GM23338 (cell line): ENCODE data around the gene KCNQ5. TPM values are rescaled to one million over a fixed set of nuclear protein-coding genes. Genes with fewer than 3 reads are reported as not detected.

Experiments used
- ATAC-seq: fragments of 200-7000 bp; cut with Tn5 transposase; 3 replicates; pipeline ENCODE4 v1.9.1; 2020
- DNase-seq: peaks from one replicate; pipeline ENCODE4 v3.0.0-alpha.2; 2015; ENCODE audit warnings: low spot score
- H2AFZ ChIP-seq: fragments of 200-600 bp; sonication (generic); 2 replicates; pipeline ENCODE4 v1.8.0; 2016; ENCODE audit warnings: antibody characterized with exemption, mild to moderate bottlenecking, moderate library complexity
- H3F3A ChIP-seq: fragments of 200-600 bp; sonication (generic); replicated peaks from 2 replicates; pipeline ENCODE4 v1.8.0; 2017; ENCODE audit warnings: antibody characterized with exemption, mixed run types, low read depth
- H3K27ac ChIP-seq: fragments of 200-600 bp; sonication (generic); 2 replicates; pipeline ENCODE4 v1.6.1; 2016; ENCODE audit warnings: low read depth
- H3K27me3 ChIP-seq: fragments of 200-600 bp; sonication (generic); 2 replicates; pipeline ENCODE4 v1.8.0; 2016; ENCODE audit warnings: mild to moderate bottlenecking, mixed run types, moderate library complexity; ENCODE audit not compliant: insufficient read depth
- H3K36me3 ChIP-seq: fragments of 200-600 bp; sonication (generic); 2 replicates; pipeline ENCODE4 v1.8.0; 2016; ENCODE audit warnings: mild to moderate bottlenecking; ENCODE audit not compliant: insufficient read depth
- H3K4me1 ChIP-seq: fragments of 200-600 bp; sonication (generic); 2 replicates; pipeline ENCODE4 v1.8.0; 2016; ENCODE audit warnings: mild to moderate bottlenecking, moderate library complexity; ENCODE audit not compliant: insufficient read depth
- H3K4me2 ChIP-seq: fragments of 200-600 bp; sonication (generic); 2 replicates; pipeline ENCODE4 v1.7.1; 2017; ENCODE audit warnings: mixed run types
- H3K4me3 ChIP-seq: fragments of 200-600 bp; sonication (generic); 2 replicates; pipeline ENCODE4 v1.6.1; 2016; ENCODE audit warnings: mixed run types
- H3K79me2 ChIP-seq: fragments of 200-600 bp; sonication (generic); replicated peaks from 2 replicates; pipeline ENCODE4 v1.8.0; 2017; ENCODE audit warnings: mild to moderate bottlenecking; ENCODE audit not compliant: insufficient read depth
- H3K9me2 ChIP-seq: fragments of 200-600 bp; sonication (generic); 2 replicates; pipeline ENCODE4 v1.8.0; 2017; ENCODE audit not compliant: insufficient read depth
- H4K20me1 ChIP-seq: fragments of 200-600 bp; sonication (generic); replicated peaks from 2 replicates; pipeline ENCODE4 v1.8.0; 2017; ENCODE audit warnings: mild to moderate bottlenecking; ENCODE audit not compliant: insufficient read depth
- H3K27ac Mint-ChIP-seq: 2 replicates; pipeline ENCODE4 v1.8.0; 2020; ENCODE audit warnings: inconsistent platforms, mild to moderate bottlenecking, moderate library complexity, mixed read lengths
- H3K27me3 Mint-ChIP-seq: 3 replicates; pipeline ENCODE4 v1.8.0; 2022; ENCODE audit warnings: low read depth, mild to moderate bottlenecking, moderate library complexity, mixed read lengths, inconsistent platforms; ENCODE audit not compliant: insufficient read depth, poor library complexity
- H3K36me3 Mint-ChIP-seq: 3 replicates; pipeline ENCODE4 v1.8.0; 2021; ENCODE audit warnings: low read depth, mild to moderate bottlenecking, inconsistent platforms, moderate library complexity, mixed read lengths
- H3K4me1 Mint-ChIP-seq: 3 replicates; pipeline ENCODE4 v1.8.0; 2020; ENCODE audit warnings: mild to moderate bottlenecking, inconsistent platforms, mixed read lengths
- H3K4me3 Mint-ChIP-seq: 3 replicates; pipeline ENCODE4 v1.8.0; 2021; ENCODE audit warnings: moderate library complexity, mild to moderate bottlenecking, inconsistent platforms, mixed read lengths
- H3K9me3 Mint-ChIP-seq: 3 replicates; pipeline ENCODE4 v1.8.0; 2020; ENCODE audit warnings: moderate library complexity, mild to moderate bottlenecking, inconsistent platforms, mixed read lengths
- CREB1 ChIP-seq: fragments of 250-450 bp; sonication (Bioruptor Pico); IDR thresholded peaks from 2 replicates; pipeline ENCODE4 v1.5.0; 2020; ENCODE audit warnings: low read depth, mild to moderate bottlenecking, moderate library complexity
- CTCF ChIP-seq, 2 experiments: fragments of 200-600 bp in 1 of 2; sonication (generic) in 1 of 2; conservative IDR thresholded peaks; 2 replicates each; pipeline versions ENCODE4 v1.5.1 to v1.6.1; 2016 to 2017; ENCODE audit warnings: antibody characterized with exemption in 2 of 2, low read depth in 2 of 2, mild to moderate bottlenecking in 2 of 2, moderate library complexity in 1 of 2
- ETS1 ChIP-seq: IDR thresholded peaks from 2 replicates; pipeline ENCODE4 v1.6.1; 2016; ENCODE audit warnings: antibody characterized with exemption
- EZH2 ChIP-seq: fragments of 200-600 bp; sonication (generic); IDR thresholded peaks from one replicate; pipeline ENCODE4 v1.8.0; 2017; ENCODE audit warnings: antibody characterized with exemption, mild to moderate bottlenecking, low read depth; ENCODE audit not compliant: unreplicated experiment
- EZH2phosphoT487 ChIP-seq: fragments of 200-600 bp; sonication (generic); IDR thresholded peaks from one replicate; pipeline ENCODE4 v1.8.1; 2018; ENCODE audit warnings: antibody characterized with exemption; ENCODE audit not compliant: unreplicated experiment
- JUNB ChIP-seq: IDR thresholded peaks from one replicate; pipeline ENCODE4 v1.6.1; 2016; ENCODE audit warnings: antibody characterized with exemption; ENCODE audit not compliant: unreplicated experiment
- NANOG ChIP-seq: IDR thresholded peaks from 2 replicates; pipeline ENCODE4 v1.6.1; 2016; ENCODE audit warnings: antibody characterized with exemption, borderline replicate concordance
- POLR2AphosphoS5 ChIP-seq: IDR thresholded peaks from 2 replicates; pipeline ENCODE4 v1.6.1; 2016; ENCODE audit warnings: antibody characterized with exemption, low read depth
- REST ChIP-seq: IDR thresholded peaks from one replicate; pipeline ENCODE4 v1.6.1; 2018; ENCODE audit warnings: antibody characterized with exemption; ENCODE audit not compliant: unreplicated experiment
- STAT1 ChIP-seq: IDR thresholded peaks from one replicate; pipeline ENCODE4 v1.6.1; 2016; ENCODE audit warnings: antibody characterized with exemption; ENCODE audit not compliant: unreplicated experiment
- ZNF114 ChIP-seq: fragments of 250-450 bp; sonication (Bioruptor Pico); IDR thresholded peaks from 2 replicates; pipeline ENCODE4 v1.5.0; 2020; ENCODE audit warnings: mild to moderate bottlenecking, moderate library complexity
- ZNF331 ChIP-seq: fragments of 250-450 bp; sonication (Bioruptor Pico); IDR thresholded peaks from 2 replicates; pipeline ENCODE4 v1.5.0; 2020; ENCODE audit warnings: low read depth, mild to moderate bottlenecking, moderate library complexity
- ZNF462 ChIP-seq: fragments of 250-450 bp; sonication (Bioruptor Pico); IDR thresholded peaks from 2 replicates; pipeline ENCODE4 v1.5.0; 2020; ENCODE audit warnings: mild to moderate bottlenecking, moderate library complexity
- polyA plus RNA-seq: library from polyadenylated mRNA; unstranded; fragments of >200 nt; fragmentation: Nextera tagmentation; extraction: Ambion mirVana; gene quantifications from 2 replicates; pipeline ENCODE4 v1.2.1, GENCODE V29; 2016
- total RNA-seq: library from RNA; depleted of rRNA; stranded (reverse); fragments of >200 nt; shearing (Covaris generic); gene quantifications from 2 replicates; pipeline ENCODE4 v1.2.3, GENCODE V29; 2014

The KCNQ5 gene
- total and polyA plus RNA-seq, 2 experiments from 2014 or later: 0.68 to 0.87 TPM

GRCh38 chr6:73152966-73153757 lies 531.3 kb downstream of the KCNQ5 start:
- H3K4me1 Mint-ChIP-seq: no peaks in the 10 kb centered on the region; the same call in 2 of the 3 replicates
- H3K9me2 ChIP-seq: no peaks in the 10 kb centered on the region
- no peaks in the 10 kb centered on the region for H3K36me3 ChIP-seq
- H3K27ac Mint-ChIP-seq: no peak overlapping the region
- peaks cover 8% of the 10 kb centered on the region for H3K27me3 Mint-ChIP-seq
- no peaks in the 10 kb centered on the region; the same call in 2 of the 3 replicates for H3K9me3 Mint-ChIP-seq
- H2AFZ ChIP-seq: no peak overlapping the region
- H3K4me3 ChIP-seq: no peak overlapping the region
- H3K27me3 ChIP-seq: no peaks in the 10 kb centered on the region
- no peaks in the 10 kb centered on the region for H3F3A ChIP-seq
- H3K4me1 ChIP-seq: no peaks in the 10 kb centered on the region
- no peak overlapping the region for H3K4me2 ChIP-seq
- H3K36me3 Mint-ChIP-seq: peaks cover 3% of the 10 kb centered on the region; the same call in 1 of the 3 replicates
- no peaks in the 10 kb centered on the region for H3K79me2 ChIP-seq
- H3K4me3 Mint-ChIP-seq: no peak overlapping the region
- TF ChIP-seq REST (no peak), ZNF114 (CRISPR knock-in tag) (no peak), STAT1 (no peak), EZH2 (no peak), EZH2phosphoT487 (no peak), CTCF (conservative IDR thresholded peaks at IDR 0.05; ENCODE audit: low read depth in 2 of 2) (no peak), ZNF462 (no peak), JUNB (no peak), POLR2AphosphoS5 (no peak), CREB1 (CRISPR knock-in tag) (no peak), NANOG (no peak), ZNF331 (no peak), ETS1 (no peak)
- no peak overlapping the region for H3K27ac ChIP-seq
- DNase-seq (no peak), ATAC-seq (no peak)
- no peaks in the 10 kb centered on the region for H4K20me1 ChIP-seq
